Measurements from ENCODE around the gene MTMR4.
"Not testable (repeated sequence)": the region's sequence is repeated elsewhere in the genome, so short reads cannot be mapped to it uniquely, and the experiment has no call there.

Gene MTMR4

DNA sequence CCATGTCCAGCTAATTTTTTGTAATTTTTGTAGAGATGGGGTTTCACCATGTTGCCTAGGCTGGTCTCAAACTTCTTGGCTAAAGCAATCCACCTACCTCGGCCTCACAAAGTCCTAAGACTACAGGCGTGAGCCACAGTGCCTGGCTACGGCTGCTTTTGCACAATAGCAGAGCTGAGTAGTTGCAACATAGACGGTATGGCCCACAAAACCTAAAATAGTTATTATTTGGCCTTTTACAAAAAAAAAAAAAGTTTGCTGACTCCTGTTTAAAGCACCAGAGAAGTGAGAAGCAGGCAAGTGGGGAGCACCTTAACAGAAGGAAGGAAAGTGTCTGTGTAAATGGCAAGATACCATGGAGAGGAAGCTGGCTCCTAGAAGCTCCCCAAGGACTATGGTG, 20.9 kb downstream of the MTMR4 start:
- DNase-seq (ENCODE audit: low read depth in 1 of 2, low spot score in 1 of 2) = no peak

DNA sequence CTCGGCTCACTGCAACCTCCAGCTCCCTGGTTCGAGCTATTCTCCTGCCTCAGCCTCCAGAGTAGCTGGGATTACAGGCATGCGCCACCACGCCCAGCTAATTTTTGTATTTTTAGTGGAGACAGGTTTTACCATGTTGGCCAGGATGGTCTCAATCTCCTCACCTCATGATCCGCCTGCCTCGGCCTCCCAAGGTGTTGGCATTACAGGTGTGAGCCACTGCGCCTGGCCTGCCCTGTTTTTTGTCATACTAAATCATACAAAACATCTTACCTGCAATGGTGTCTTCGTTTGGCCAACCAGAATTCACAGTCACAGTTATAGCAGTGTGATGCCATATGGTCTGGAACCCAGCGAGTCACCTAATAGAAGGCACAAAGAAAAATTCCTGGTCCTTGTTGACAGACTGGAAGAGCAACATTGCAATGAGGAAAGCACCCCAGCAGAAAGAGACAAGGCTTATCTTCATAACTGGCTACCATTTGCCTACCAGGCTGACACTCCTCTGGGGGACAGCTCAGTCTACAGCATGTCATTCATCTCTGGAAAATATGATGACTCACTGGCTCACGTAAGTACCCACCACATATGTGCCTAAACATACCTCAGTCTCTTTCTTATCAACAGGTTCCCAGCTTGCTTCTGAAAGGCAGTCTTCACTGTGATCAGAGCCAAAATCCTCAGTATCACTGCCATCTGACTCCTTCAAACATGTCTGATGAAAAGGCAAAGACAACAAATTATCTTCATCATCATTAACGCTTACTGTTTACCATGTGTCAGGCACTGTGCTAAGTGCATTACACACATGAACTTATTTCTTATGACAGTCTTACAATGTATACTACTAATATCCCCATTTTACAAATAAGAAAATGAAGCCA, 22.0 kb downstream of the MTMR4 start:
- no peak for DNase-seq (ENCODE audit: low read depth in 1 of 2, low spot score in 1 of 2)

DNA sequence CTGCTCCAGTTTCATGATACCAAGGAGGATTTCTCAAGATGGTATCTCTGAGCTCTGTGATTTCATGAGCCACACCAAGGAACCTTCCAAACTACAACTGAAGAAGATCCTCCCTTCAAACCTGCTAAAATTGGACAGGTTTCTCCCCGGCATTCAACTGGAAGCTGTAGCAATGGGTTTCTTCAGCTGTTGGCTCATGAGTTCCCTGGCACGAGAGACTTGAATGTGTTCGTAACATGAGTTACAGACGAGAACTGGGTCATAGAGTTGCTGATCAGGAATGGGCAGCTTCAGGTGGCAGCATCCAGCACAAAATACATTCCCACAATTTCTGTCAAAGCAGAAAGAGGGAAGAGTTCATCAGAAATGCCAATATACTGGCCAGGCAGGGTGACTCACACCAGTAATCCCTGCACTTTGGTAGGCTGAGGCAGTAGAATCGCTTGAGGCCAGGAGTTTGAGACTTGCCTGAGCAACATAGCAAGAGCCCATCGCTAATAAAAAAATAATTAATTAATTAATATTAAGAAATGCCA, 22.9 kb downstream of the MTMR4 start:
- DNase-seq (ENCODE audit: low read depth in 1 of 2, low spot score in 1 of 2) = no peak

- no peak for DNase-seq (ENCODE audit: low read depth in 1 of 2, low spot score in 1 of 2)
Measured at GRCh38 chr17:58488428-58488890, 26.0 kb downstream of the MTMR4 start.

- DNase-seq (ENCODE audit: low read depth in 1 of 2, low spot score in 1 of 2) = peak; percentile 58 to 67
Measured at GRCh38 chr17:58487589-58488427, 26.6 kb downstream of the MTMR4 start, which contains the start of gene HSF5. Gene HSF5 (minus strand): TSS chr17:58488408. CDS start chr17:58488274, 134 bp downstream.

DNA sequence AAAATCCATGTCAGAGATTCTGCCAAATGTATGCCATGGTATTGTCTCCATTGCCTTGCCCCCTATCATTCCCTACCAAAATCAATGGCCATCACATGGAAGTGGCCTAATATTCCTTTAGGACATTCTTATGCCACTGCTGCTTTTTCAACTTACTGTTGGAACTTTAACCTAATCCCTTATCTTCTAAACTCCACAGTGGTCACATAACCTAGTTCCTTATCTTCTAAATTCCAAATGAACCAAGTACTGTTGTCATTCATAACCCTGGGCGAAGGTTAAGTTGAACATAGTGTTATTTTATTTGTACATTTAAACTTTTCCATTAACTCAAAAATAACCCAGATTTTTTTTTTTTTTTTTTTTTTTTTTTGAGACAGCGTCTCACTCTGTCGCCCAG, 29.8 kb downstream of the MTMR4 start:
- DNase-seq (ENCODE audit: low read depth in 1 of 2, low spot score in 1 of 2) = no peak

DNA sequence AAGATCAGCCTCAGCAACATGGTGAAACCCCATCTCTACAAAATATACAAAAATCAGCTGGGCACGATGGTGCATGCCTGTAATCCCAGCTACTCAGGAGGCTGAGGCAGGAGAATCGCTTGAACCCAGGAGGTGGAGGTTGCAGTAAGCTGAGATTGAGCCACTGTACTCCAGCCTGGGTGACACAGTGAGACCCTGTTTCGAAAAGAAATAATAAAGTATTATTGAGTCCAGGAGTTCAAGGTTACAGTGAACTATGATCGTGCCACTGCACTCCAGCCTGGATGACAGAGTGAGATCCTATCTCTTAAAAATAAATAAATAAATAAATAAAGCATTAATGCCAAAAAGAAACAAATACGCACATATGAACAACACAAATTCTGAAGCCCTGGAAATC, 32.6 kb downstream of the MTMR4 start:
- not testable (repeated sequence) for DNase-seq (ENCODE audit: low read depth in 1 of 2, low spot score in 1 of 2)

DNA sequence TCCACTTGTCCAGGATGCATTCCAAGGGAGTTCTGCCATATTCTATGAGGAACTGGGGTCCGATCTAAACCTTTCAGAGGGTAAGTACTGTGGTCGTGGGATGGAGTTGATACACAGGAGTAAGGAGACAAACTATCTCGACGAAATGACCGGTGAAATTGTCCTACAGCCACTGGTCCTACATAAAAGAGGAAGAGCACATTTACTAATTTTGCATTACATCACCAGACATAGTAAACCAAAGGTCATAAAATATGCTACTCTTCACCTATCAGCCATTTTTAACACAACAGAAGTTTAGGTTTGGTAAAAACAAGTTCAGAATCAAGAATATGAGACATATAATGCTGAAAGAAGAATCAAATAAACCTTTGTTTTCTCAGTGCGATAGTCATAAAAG, 34.3 kb downstream of the MTMR4 start:
- no peak for DNase-seq (ENCODE audit: low read depth in 1 of 2, low spot score in 1 of 2)

DNA sequence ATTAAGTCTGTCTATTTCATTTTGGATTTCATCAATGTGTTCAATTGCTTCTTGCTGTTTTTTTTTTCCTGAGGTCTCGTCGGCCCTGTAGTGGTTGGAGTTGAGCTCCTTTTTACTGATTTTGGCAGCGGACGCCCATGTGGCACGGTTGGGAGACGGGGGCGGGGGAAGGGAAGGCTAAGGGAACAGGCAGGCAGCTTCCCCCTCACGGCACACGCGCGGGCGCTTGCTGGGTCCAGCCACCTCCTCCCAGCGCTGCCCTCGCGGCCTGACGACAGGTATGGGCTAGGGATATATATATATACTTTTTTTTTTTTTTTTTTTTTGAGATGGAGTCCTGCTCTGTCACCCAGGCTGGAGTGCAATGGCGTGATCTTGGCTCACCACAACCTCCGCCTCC, 37.6 kb downstream of the MTMR4 start:
- no peak for DNase-seq (ENCODE audit: low read depth in 1 of 2, low spot score in 1 of 2)

DNA sequence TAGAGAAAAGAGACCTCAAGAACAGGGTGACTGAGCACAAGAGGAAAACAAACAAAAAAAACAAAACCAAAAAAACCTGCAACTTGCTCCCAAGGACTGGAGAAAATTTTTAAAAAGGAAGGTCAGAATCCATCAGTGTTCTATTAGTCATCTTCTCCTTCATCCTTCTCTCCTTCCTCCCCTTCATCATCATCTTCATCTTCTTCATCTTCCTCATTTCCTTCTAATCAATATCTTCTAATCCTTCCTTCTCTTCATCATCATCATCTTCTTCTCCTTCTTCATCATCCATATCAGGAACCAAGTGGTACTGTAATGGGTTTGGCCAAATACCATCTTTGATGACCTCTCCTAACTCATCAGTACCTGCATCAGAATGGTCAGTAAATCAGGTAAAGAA, 38.5 kb downstream of the MTMR4 start:
- DNase-seq (ENCODE audit: low read depth in 1 of 2, low spot score in 1 of 2) = no peak

DNA sequence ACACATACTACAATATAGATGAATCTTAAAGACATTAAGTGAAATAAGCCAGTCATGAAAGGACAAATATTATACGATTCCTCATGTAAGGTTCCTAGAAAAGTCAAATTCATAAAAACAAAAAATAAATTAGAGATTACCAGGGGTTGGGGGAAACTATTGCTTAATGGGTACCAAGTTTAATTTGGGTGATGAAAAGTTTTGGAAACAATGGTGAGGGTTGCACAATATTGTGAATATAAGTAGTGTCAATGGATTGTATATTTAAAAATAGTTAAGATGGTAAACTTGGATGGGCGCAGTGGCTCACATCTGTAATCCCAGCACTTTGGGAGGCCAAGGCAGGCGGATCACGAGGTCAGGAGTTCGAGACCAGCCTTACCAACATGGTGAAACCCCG, 44.1 kb downstream of the MTMR4 start:
- DNase-seq (ENCODE audit: low read depth in 1 of 2, low spot score in 1 of 2) = no peak

GRCh38 chr17:58468944-58469343, 45.5 kb downstream of the MTMR4 start:
- no peak for DNase-seq (ENCODE audit: low read depth in 1 of 2, low spot score in 1 of 2)

DNA sequence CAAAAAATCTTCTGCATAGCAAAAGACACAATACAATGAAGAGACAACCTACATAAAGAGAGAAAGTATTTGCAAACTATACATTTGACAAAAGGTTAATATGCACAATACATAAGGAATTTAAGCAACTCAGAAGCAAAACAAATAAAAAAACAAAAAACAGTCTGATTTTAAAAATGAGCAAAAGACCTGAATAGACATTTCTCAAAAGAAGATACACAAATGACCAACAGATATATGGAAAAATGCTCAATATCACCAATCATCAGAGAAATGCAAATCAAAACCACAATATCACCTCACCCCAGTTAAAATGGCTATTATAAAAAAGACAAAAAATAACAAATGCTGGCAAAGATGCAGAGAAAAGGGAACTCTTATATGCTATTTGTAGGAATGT, 58.9 kb downstream of the MTMR4 start:
- no peak for DNase-seq (ENCODE audit: low read depth in 1 of 2, low spot score in 1 of 2)

- DNase-seq (ENCODE audit: low read depth in 1 of 2, low spot score in 1 of 2) = no peak
Measured at GRCh38 chr17:58452738-58453137, 61.7 kb downstream of the MTMR4 start.

DNA sequence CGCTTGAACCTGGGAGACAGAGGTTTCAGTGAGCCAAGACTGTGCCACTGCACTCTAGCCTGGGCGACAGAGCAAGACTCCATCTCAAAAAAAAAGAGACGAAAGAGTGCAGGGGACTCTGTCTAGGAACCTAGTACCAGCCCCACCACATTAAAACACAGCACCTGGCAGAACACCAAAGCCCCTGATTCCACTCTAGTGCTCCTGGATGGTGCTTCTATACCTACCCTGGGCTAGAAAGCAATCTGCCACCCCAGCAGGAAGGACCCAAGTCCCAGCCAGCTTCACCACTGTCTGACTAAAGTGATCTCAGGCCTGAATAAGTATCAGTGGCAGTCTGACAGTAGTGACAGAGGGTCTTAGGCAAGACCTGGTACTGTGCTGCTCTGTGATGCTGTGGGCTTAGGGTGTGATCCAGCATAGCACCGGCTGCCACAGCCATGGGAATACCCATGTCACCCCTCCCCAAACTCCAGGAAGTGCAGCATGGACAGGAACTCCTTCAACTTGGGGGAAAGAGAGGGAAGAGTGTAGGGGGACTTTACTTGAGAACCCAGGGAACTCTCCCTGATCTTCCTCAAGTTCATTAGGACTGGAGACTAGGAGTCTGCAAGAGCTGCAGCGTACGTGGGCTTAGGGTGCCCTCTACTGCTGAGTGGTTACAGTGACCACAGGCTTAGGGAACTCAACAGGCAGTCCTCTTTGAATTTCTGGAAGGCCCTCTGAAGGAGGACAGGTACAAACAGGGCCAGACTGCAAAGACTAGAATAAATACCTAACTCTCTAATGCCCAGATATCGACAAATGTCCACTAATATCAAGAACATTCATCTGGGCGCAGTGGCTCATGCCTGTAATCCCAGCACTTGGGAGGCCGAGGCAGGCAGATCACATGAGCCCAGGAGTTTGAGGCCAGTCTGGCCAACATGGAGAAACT, 67.1 kb downstream of the MTMR4 start:
- peak; percentile 5 to 38 for DNase-seq (ENCODE audit: low read depth in 1 of 2, low spot score in 1 of 2)

GRCh38 chr17:58446086-58446485, 68.4 kb downstream of the MTMR4 start:
- DNase-seq (ENCODE audit: low read depth in 1 of 2, low spot score in 1 of 2) = no peak

Measured in stimulated activated CD4-positive, alpha-beta T cell treated with anti-CD3 and anti-CD28 coated beads, Interleukin-15, amount 100 ng/mL, for 1 hour (primary cell).